Erythroblast (primary cell): ENCODE data around the gene POFUT2.

Experiments
- GATA1 ChIP-seq: IDR thresholded peaks from 2 replicates; pipeline ENCODE4 v1.6.1; 2011; ENCODE audit warnings: low read depth, mild to moderate bottlenecking, control low read depth, low read length, moderate library complexity
- POLR2A ChIP-seq: IDR thresholded peaks from 2 replicates; pipeline ENCODE4 v1.6.1; 2011; ENCODE audit warnings: mild to moderate bottlenecking, low read length

DNA sequence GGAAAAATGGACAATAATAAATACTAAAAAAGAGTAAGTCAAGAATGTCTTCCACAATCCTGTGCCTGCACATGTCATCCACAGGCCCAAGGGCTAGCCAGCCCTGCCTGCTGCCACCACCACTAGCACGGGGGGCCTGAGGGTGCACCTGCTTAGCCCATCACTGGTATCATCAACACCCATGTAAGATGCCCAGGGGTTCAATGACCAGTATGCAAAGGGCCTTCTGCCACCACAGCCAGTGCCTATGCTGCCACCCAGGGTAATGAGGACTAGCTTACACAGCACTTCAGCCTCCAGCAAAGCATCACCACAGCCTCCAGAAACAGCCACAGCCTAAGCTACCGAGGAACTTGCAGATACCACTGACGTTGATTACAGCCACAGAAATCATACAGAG lies 46.3 kb downstream of the POFUT2 start:
- no peak for TF ChIP-seq POLR2A
- no peak for TF ChIP-seq GATA1
